Cerebellar nuclear complex (tissue), 1 donor: Measurements from ENCODE around the gene FOXI3.
"Not testable (repeated sequence)": the region's sequence is repeated elsewhere in the genome, so short reads cannot be mapped to it uniquely, and the experiment has no call there.

ENCODE experiments used
- DNase-seq, 2 experiments: peaks; one replicate each; lab custom pipeline; 2025; lab: John Stamatoyannopoulos, UW

The FOXI3 gene

GRCh38 chr2:88442061-88442460, 10.4 kb downstream of the FOXI3 start:
- DNase-seq = no peak

- no peak for DNase-seq
Measured at GRCh38 chr2:88437010-88437409, 15.5 kb downstream of the FOXI3 start.

GRCh38 chr2:88429929-88430328, 22.6 kb downstream of the FOXI3 start:
- no peak for DNase-seq

GRCh38 chr2:88423733-88424132, 28.8 kb downstream of the FOXI3 start:
- DNase-seq = no peak

GRCh38 chr2:88419051-88419450, 33.4 kb downstream of the FOXI3 start:
- DNase-seq = not testable (repeated sequence)

- DNase-seq = no peak
Measured at GRCh38 chr2:88416016-88416663, 36.4 kb downstream of the FOXI3 start.

- not testable (repeated sequence) for DNase-seq
Measured at GRCh38 chr2:88408870-88409269, 43.6 kb downstream of the FOXI3 start.

GRCh38 chr2:88400037-88400767, 52.3 kb downstream of the FOXI3 start:
- no peak for DNase-seq

- no peak for DNase-seq
Measured at GRCh38 chr2:88398180-88398579, 54.3 kb downstream of the FOXI3 start.
